ENCODE results near the gene EPO. TPM values are rescaled to one million over a fixed set of nuclear protein-coding genes. Genes with fewer than 3 reads are reported as not detected.
A peak's percentile ranks its signal among the peaks of the same experiment; 100 is the strongest.

The EPO gene
- total and polyA plus RNA-seq, 10 donors, result 0.06 to 0.42 (median 0.19) TPM; not detected in 6

- no peaks in the 10 kb centered on the region for H3K27me3 ChIP-seq (replicated peaks in 1 of 7)
- H3K4me3 ChIP-seq, result peak overlapping the region; percentile 86 to 98 (median 92)
- no peaks in the 10 kb centered on the region for H3K9me3 ChIP-seq
- H3K4me1 ChIP-seq, result peaks cover 7 to 47% (median 36%) of the 10 kb centered on the region in 6 donors
- peak overlapping the region; percentile 97 to 100 (median 99) for H3K27ac ChIP-seq
- H3K36me3 ChIP-seq, result peaks cover 0 to 30% (median 27%) of the 10 kb centered on the region in 6 donors
- DNase-seq, result peak; percentile 92
- intact Hi-C loops (cut with DNase I; ENCODE audit: low total_unique reads), result loop anchor here (10.0 kb wide), 1 partner anchor 59 kb away; the partner anchor contains the start of gene MOSPD3
- TF ChIP-seq CTCF (IDR thresholded peaks at IDR 0.05 in 8 of 11, conservative IDR thresholded peaks at IDR 0.05 in 3 of 11), result no peak
- peak in 1 of 3 donors; percentile 17 for TF ChIP-seq POLR2AphosphoS5 (IDR thresholded peaks at IDR 0.05)
- no peak for TF ChIP-seq POLR2A (IDR thresholded peaks at IDR 0.05)
- WGBS, 5 donors, result 0 to 1% (median 0%) methylated on average over 30 to 34 of the region's 34 CpGs
Measured at GRCh38 chr7:100673942-100674410, 46.3 kb upstream of the EPO start.

- Histone ChIP-seq H3K4me3 (peak overlapping the region; percentile 86 to 98 (median 92)), H3K27me3 (replicated peaks in 1 of 7) (no peaks in the 10 kb centered on the region), H3K36me3 (peaks cover 0 to 36% (median 33%) of the 10 kb centered on the region in 6 donors), H3K9me3 (no peaks in the 10 kb centered on the region), H3K4me1 (peaks cover 7 to 53% (median 40%) of the 10 kb centered on the region in 6 donors), H3K27ac (peak overlapping the region; percentile 97 to 100 (median 99))
- intact Hi-C loops (cut with DNase I; ENCODE audit: low total_unique reads), result loop anchor here (10.0 kb wide), 1 partner anchor 60 kb away; the partner anchor contains the start of gene MOSPD3
- TF ChIP-seq POLR2AphosphoS5 (IDR thresholded peaks at IDR 0.05) (peak in 2 of 3 donors; percentile 15 to 45), POLR2A (IDR thresholded peaks at IDR 0.05) (no peak)
- 0 to 1% (median 0%) methylated on average over 36 to 43 of the region's 43 CpGs for WGBS, 5 donors
- peak; percentile 92 for DNase-seq
Measured at GRCh38 chr7:100674411-100675104, 45.7 kb upstream of the EPO start.

- Histone ChIP-seq H3K4me3 (peak overlapping the region; percentile 86 to 98 (median 92)), H3K9me3 (no peaks in the 10 kb centered on the region), H3K4me1 (peaks cover 7 to 58% (median 44%) of the 10 kb centered on the region in 6 donors), H3K27ac (peak overlapping the region; percentile 97 to 100 (median 99)), H3K27me3 (replicated peaks in 1 of 7) (no peaks in the 10 kb centered on the region), H3K36me3 (peaks cover 0 to 41% (median 37%) of the 10 kb centered on the region in 6 donors)
- no peak for TF ChIP-seq POLR2A (IDR thresholded peaks at IDR 0.05)
- no peak for TF ChIP-seq CTCF (IDR thresholded peaks at IDR 0.05 in 8 of 11, conservative IDR thresholded peaks at IDR 0.05 in 3 of 11)
- no peak for TF ChIP-seq POLR2AphosphoS5 (IDR thresholded peaks at IDR 0.05)
- DNase-seq, result peak; percentile 89
- 0% methylated on average over 15 to 46 of the region's 46 CpGs for WGBS, 5 donors
- intact Hi-C loops (cut with DNase I; ENCODE audit: low total_unique reads), result loop anchor here (10.0 kb wide), 1 partner anchor 60 kb away; the partner anchor contains the start of gene MOSPD3
Measured at GRCh38 chr7:100675105-100675451, 45.2 kb upstream of the EPO start.

GRCh38 chr7:100675581-100676350 lies 44.5 kb upstream of the EPO start:
- TF ChIP-seq CTCF (IDR thresholded peaks at IDR 0.05 in 8 of 11, conservative IDR thresholded peaks at IDR 0.05 in 3 of 11), result peak in 1 of 11 experiments; percentile 11
- peak; percentile 88 to 94 (median 91) for TF ChIP-seq POLR2AphosphoS5 (IDR thresholded peaks at IDR 0.05)
- TF ChIP-seq POLR2A (IDR thresholded peaks at IDR 0.05), result no peak
- H3K27ac ChIP-seq, result peak overlapping the region; percentile 97 to 100 (median 99)
- peaks cover 7 to 65% (median 47%) of the 10 kb centered on the region in 6 donors for H3K4me1 ChIP-seq
- peak overlapping the region; percentile 86 to 98 (median 92) for H3K4me3 ChIP-seq
- H3K9me3 ChIP-seq, result no peaks in the 10 kb centered on the region
- no peaks in the 10 kb centered on the region for H3K27me3 ChIP-seq (replicated peaks in 1 of 7)
- peaks cover 0 to 48% (median 44%) of the 10 kb centered on the region in 6 donors for H3K36me3 ChIP-seq
- peak; percentile 99 for DNase-seq
- 0 to 5% (median 4%) methylated on average over 10 to 58 of the region's 59 CpGs for WGBS, 5 donors
- intact Hi-C loops (cut with DNase I; ENCODE audit: low total_unique reads), result loop anchor here (10.0 kb wide), 1 partner anchor 61 kb away; the partner anchor contains the start of gene MOSPD3
